GM12878 (cell line): Measurements from ENCODE around the gene CCDC28B. TPM values are rescaled to one million over a fixed set of nuclear protein-coding genes. Genes with fewer than 3 reads are reported as not detected.
A peak's percentile ranks its signal among the peaks of the same experiment; 100 is the strongest.

Experiments
- ATAC-seq: fragments of 200-7000 bp; cut with Tn5 transposase; 3 replicates; pipeline ENCODE4 v1.9.1; 2020; ENCODE audit warnings: mild to moderate bottlenecking, moderate library complexity
- BruUV-seq: library from RNA; stranded (reverse); fragments of 400-500 nt; replicated peaks from 2 replicates; lab custom pipeline; 2021; lab: Mats Ljungman, UMichigan
- CTCF ChIA-PET: fragments of 300-600 bp; sonication (Branson Sonifier 250); formaldehyde crosslinking; extraction: SDS; loops from one replicate; lab custom pipeline; 2021; ENCODE audit warnings: inconsistent platforms; lab: Yijun Ruan, JAX
- POLR2A ChIA-PET: fragments of 350-600 bp; formaldehyde crosslinking; extraction: SDS; loops from one replicate; lab custom pipeline; 2021; ENCODE audit warnings: inconsistent platforms; lab: Charles Lee
- RAD21 ChIA-PET: fragments of 300-600 bp; sonication (Branson Sonifier 250); formaldehyde crosslinking; loops from one replicate; lab custom pipeline; 2023; ENCODE audit warnings: antibody characterized with exemption; ENCODE audit not compliant: unreplicated experiment; lab: Charles Lee
- SMC1A ChIA-PET: fragments of 300-600 bp; sonication (Branson Sonifier 250); formaldehyde crosslinking; loops from one replicate; lab custom pipeline; 2023; ENCODE audit not compliant: unreplicated experiment, uncharacterized antibody; lab: Charles Lee
- DNase-seq: peaks from one replicate; pipeline ENCODE4 v3.0.0-alpha.2; 2011; ENCODE audit warnings: low read depth, low spot score
- FAIRE-seq: peaks from 3 replicates; lab custom pipeline; 2011; peaks lifted over from hg19 to GRCh38; lab: Jason Lieb, UNC
- H2AFZ ChIP-seq: 2 replicates; pipeline ENCODE4 v1.6.0; 2011; ENCODE audit warnings: low read depth, low read length, control low read depth; ENCODE audit not compliant: control insufficient read depth
- H3K27ac ChIP-seq: 2 replicates; pipeline ENCODE4 v1.5.1; 2011; ENCODE audit warnings: control low read depth; ENCODE audit not compliant: control insufficient read depth, insufficient read depth
- H3K27me3 ChIP-seq, 2 experiments: replicated peaks in 1 of 2; 2 replicates each; pipeline versions ENCODE4 v1.6.0 to v1.6.1; 2011; ENCODE audit warnings: low read length in 1 of 2; ENCODE audit not compliant: control insufficient read depth in 2 of 2, insufficient read depth in 2 of 2
- H3K36me3 ChIP-seq, 2 experiments: 2 replicates each; pipeline ENCODE4 v1.5.1; 2011; ENCODE audit warnings: low read length in 1 of 2; ENCODE audit not compliant: control insufficient read depth in 2 of 2, insufficient read depth in 2 of 2
- H3K4me1 ChIP-seq: 2 replicates; pipeline ENCODE4 v1.6.1; 2011; ENCODE audit warnings: mild to moderate bottlenecking, low read length, moderate library complexity, mixed read lengths; ENCODE audit not compliant: control insufficient read depth, insufficient read depth
- H3K4me2 ChIP-seq: 2 replicates; pipeline ENCODE4 v1.6.0; 2011; ENCODE audit warnings: control low read depth; ENCODE audit not compliant: control insufficient read depth, insufficient read depth
- H3K4me3 ChIP-seq: fragments of 200-600 bp; sonication (generic); 2 replicates; pipeline ENCODE4 v1.5.1; 2016
- H3K79me2 ChIP-seq: 2 replicates; pipeline ENCODE4 v1.6.0; 2011; ENCODE audit warnings: low read length; ENCODE audit not compliant: control insufficient read depth, insufficient read depth
- H3K9ac ChIP-seq: 2 replicates; pipeline ENCODE4 v1.8.0; 2011; ENCODE audit warnings: low read length, control low read depth, mixed read lengths; ENCODE audit not compliant: control insufficient read depth, insufficient read depth
- H3K9me3 ChIP-seq: replicated peaks from 3 replicates; pipeline ENCODE4 v1.5.1; 2011; ENCODE audit warnings: mild to moderate bottlenecking, low read length; ENCODE audit not compliant: control insufficient read depth, insufficient read depth
- H4K20me1 ChIP-seq: 2 replicates; pipeline ENCODE4 v1.6.0; 2011; ENCODE audit not compliant: control insufficient read depth, insufficient read depth
- DPF2 ChIP-seq: fragments of 450-650 bp; IDR thresholded peaks from 2 replicates; pipeline ENCODE4 v1.6.1; 2017; ENCODE audit warnings: mild to moderate bottlenecking
- EGR1 ChIP-seq, 2 experiments: IDR thresholded peaks; 1 replicate in 1 of 2; 2 replicates in 1 of 2; pipeline ENCODE4 v1.6.1; 2011 to 2012; ENCODE audit warnings: low read depth in 2 of 2, low read length in 2 of 2, borderline replicate concordance in 1 of 2, mild to moderate bottlenecking in 1 of 2, moderate library complexity in 1 of 2
- FOXK2 ChIP-seq: fragments of 450-650 bp; IDR thresholded peaks from 2 replicates; pipeline ENCODE4 v1.6.1; 2017; ENCODE audit warnings: mild to moderate bottlenecking, moderate library complexity
- GABPA ChIP-seq: IDR thresholded peaks from 2 replicates; pipeline ENCODE4 v1.6.1; 2014; ENCODE audit warnings: antibody characterized with exemption, low read depth, mild to moderate bottlenecking, inconsistent platforms
- IKZF2 ChIP-seq, 2 experiments: fragments of 450-650 bp; IDR thresholded peaks; 2 replicates each; pipeline ENCODE4 v1.6.1; 2017; ENCODE audit warnings: mild to moderate bottlenecking in 2 of 2, moderate library complexity in 2 of 2
- IRF4 ChIP-seq: IDR thresholded peaks from 2 replicates; pipeline ENCODE4 v1.6.1; 2011; ENCODE audit warnings: low read depth, low read length
- JUNB ChIP-seq: IDR thresholded peaks from 2 replicates; pipeline ENCODE4 v1.6.1; 2016; ENCODE audit warnings: antibody characterized with exemption, mild to moderate bottlenecking
- MTA3 ChIP-seq: IDR thresholded peaks from 2 replicates; pipeline ENCODE4 v1.6.1; 2012; ENCODE audit warnings: low read length, inconsistent platforms, borderline replicate concordance
- MYB ChIP-seq: fragments of 150-350 bp; IDR thresholded peaks from 2 replicates; pipeline ENCODE4 v1.6.1; 2014; ENCODE audit warnings: mild to moderate bottlenecking, low read depth, low read length, borderline replicate concordance
- NR2C2 ChIP-seq: IDR thresholded peaks from 2 replicates; pipeline ENCODE4 v1.6.1; 2011; ENCODE audit warnings: borderline replicate concordance, low read depth; ENCODE audit not compliant: control insufficient read depth, insufficient read length
- RFX5 ChIP-seq: IDR thresholded peaks from 2 replicates; pipeline ENCODE4 v1.6.1; 2011; ENCODE audit warnings: low read depth, low read length, improper control_type of control experiment
- SMAD5 ChIP-seq: IDR thresholded peaks from 2 replicates; pipeline ENCODE4 v1.6.1; 2016; ENCODE audit warnings: antibody characterized with exemption, low read depth
- STAT1 ChIP-seq: fragments of 450-650 bp; conservative IDR thresholded peaks from 2 replicates; pipeline ENCODE4 v1.6.1; 2014; ENCODE audit warnings: antibody characterized with exemption, mild to moderate bottlenecking
- YY1 ChIP-seq: IDR thresholded peaks from 2 replicates; pipeline ENCODE4 v1.6.1; 2011; ENCODE audit warnings: low read depth, mild to moderate bottlenecking, low read length
- WGBS: methylation state at CpG from one replicate; pipeline ENCODE4 v1.1.6; 2016; ENCODE audit warnings: low lambda C conversion rate; ENCODE audit not compliant: insufficient replicate concordance, insufficient coverage; ENCODE audit errors: missing lambda C conversion rate; 5-methylcytosine and 5-hydroxymethylcytosine counted together
- in situ Hi-C: fragments of 300-500 bp; cut with MboI; formaldehyde crosslinking; loops from 9 replicates; pipeline ENCODE4 v1.14.3; 2018; ENCODE audit warnings: mixed read lengths
- intact Hi-C: fragments of 100-400 bp; cut with micrococcal nuclease; formaldehyde crosslinking; loops from one replicate; pipeline ENCODE4 v1.14.2; 2022; ENCODE audit not compliant: unreplicated experiment
- polyA plus RNA-seq, 11 experiments: library from polyadenylated mRNA; depleted of rRNA in 4 of 11; unstranded in 6 of 11; stranded (reverse) in 5 of 11; fragments of >200 nt; fragmentation: Nextera tagmentation in 4 of 11; fragmentation: Illumina TruSeq in 1 of 11; extraction: Ambion mirVana in 4 of 11; extraction: Trizol in 1 of 11; gene quantifications; 1 replicate in 1 of 11; 2 replicates in 10 of 11; pipeline versions ENCODE4 v1.2.1 to v1.2.3, GENCODE V29; 2011 to 2016; ENCODE audit warnings: inconsistent platforms in 2 of 11, missing spikeins in 2 of 11, low read depth in 1 of 11
- total RNA-seq, 4 experiments: library from RNA; depleted of rRNA in 3 of 4; stranded (reverse); fragments of >200 nt in 3 of 4; fragmentation: Illumina TruSeq in 1 of 4; extraction: Trizol in 1 of 4; gene quantifications; 2 replicates each; pipeline versions ENCODE4 v1.2.1 to v1.2.3, GENCODE V29; 2013 to 2021
- TF ChIP-seq, protein P1 (sequence below): fragments of 150-350 bp; IDR thresholded peaks from 2 replicates; pipeline ENCODE4 v1.6.1; 2014; ENCODE audit warnings: mild to moderate bottlenecking, low read depth, low read length

The CCDC28B gene
- total and polyA plus RNA-seq, 10 of the 15 experiments (the other 5 are each of a cell fraction or from before 2014, with no cell fraction given): 10.5 to 135 (median 90.6) TPM

DNA sequence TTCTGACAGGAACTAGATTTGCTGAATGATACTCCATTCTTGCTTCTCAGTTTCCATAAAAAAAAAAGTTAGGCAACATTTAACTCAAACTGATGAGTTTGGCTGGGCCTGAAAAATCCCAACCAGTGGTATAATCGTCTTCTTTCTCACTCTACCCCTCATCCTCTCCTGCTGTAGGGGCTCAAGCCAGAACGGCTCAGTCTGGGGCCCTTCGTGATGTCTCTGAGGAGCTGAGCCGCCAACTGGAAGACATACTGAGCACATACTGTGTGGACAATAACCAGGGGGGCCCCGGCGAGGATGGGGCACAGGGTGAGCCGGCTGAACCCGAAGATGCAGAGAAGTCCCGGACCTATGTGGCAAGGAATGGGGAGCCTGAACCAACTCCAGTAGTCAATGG lies 19.3 kb upstream of the CCDC28B start:
- peak overlapping the region; percentile 85 for H3K27ac ChIP-seq
- peak overlapping the region; percentile 90 for H3K9ac ChIP-seq
- TSS peak; percentile 77 for BruUV-seq
- no peak for FAIRE-seq
- H3K4me1 ChIP-seq: peaks cover 18% of the 10 kb centered on the region
- ATAC-seq: no peak
- no peaks in the 10 kb centered on the region for H3K27me3 ChIP-seq
- peak overlapping the region; percentile 89 for H3K4me3 ChIP-seq
- no peak for TF ChIP-seq SMAD5
- no peak for TF ChIP-seq MTA3
- TF ChIP-seq FOXK2: no peak
- no peak for TF ChIP-seq MYB
- no peak for TF ChIP-seq GABPA
- TF ChIP-seq IRF4: no peak
- TF ChIP-seq, protein P1, sequence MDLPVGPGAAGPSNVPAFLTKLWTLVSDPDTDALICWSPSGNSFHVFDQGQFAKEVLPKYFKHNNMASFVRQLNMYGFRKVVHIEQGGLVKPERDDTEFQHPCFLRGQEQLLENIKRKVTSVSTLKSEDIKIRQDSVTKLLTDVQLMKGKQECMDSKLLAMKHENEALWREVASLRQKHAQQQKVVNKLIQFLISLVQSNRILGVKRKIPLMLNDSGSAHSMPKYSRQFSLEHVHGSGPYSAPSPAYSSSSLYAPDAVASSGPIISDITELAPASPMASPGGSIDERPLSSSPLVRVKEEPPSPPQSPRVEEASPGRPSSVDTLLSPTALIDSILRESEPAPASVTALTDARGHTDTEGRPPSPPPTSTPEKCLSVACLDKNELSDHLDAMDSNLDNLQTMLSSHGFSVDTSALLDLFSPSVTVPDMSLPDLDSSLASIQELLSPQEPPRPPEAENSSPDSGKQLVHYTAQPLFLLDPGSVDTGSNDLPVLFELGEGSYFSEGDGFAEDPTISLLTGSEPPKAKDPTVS: no peak
- TF ChIP-seq YY1: no peak
- no peak for TF ChIP-seq IKZF2 (IDR thresholded peaks at IDR 0.05)
- no peak for TF ChIP-seq JUNB
- no peak for TF ChIP-seq EGR1 (IDR thresholded peaks at IDR 0.05; ENCODE audit: borderline replicate concordance in 1 of 2, low read depth in 2 of 2, low read length in 2 of 2)
- no peak for TF ChIP-seq NR2C2
- TF ChIP-seq STAT1: no peak
- TF ChIP-seq DPF2: no peak
- TF ChIP-seq RFX5: no peak
- peaks cover 4 to 19% of the 10 kb centered on the region in 2 experiments for H3K36me3 ChIP-seq
- in situ Hi-C loops (no loop called here), intact Hi-C loops (loop anchor here (2.0 kb wide), 1 partner anchor 20 kb away; the partner anchor contains the start of gene CCDC28B)
- H3K4me2 ChIP-seq: peak overlapping the region; percentile 100
- ChIA-PET POLR2A (interaction anchor here (0.5 to 3.5 kb wide), 7 partner anchors 20 to 214 kb away, joined by 3 to 25 read pairs (median 7); partner anchors contain the start of genes BSDC1, CCDC28B, KHDRBS1 and TMEM39B), SMC1A (interaction anchor here (0.8 to 4.0 kb wide), 4 partner anchors 12 to 73 kb away, joined by 3 to 26 read pairs (median 10); partner anchors contain the start of genes CCDC28B and KPNA6), CTCF (interaction anchor here (0.6 to 4.2 kb wide), 6 partner anchors 20 to 156 kb away, joined by 3 to 16 read pairs (median 4); partner anchors contain the start of genes CCDC28B and KPNA6), RAD21 (interaction anchor here (0.8 to 3.9 kb wide), 9 partner anchors 17 to 195 kb away, joined by 3 to 22 read pairs (median 9); partner anchors contain the start of genes CCDC28B, KPNA6 and TMEM39B)
- no peaks in the 10 kb centered on the region for H3K9me3 ChIP-seq
- H4K20me1 ChIP-seq: no peaks in the 10 kb centered on the region
- 46% methylated on average over 9 of the region's 9 CpGs for WGBS
- DNase-seq: no peak
- peaks cover 50% of the 10 kb centered on the region for H3K79me2 ChIP-seq
- no peak overlapping the region for H2AFZ ChIP-seq
